GM06990 (cell line): ENCODE measurements around the gene MRPL1.

ENCODE experiments used
- DNase-seq: peaks from one replicate; pipeline ENCODE4 v3.0.0-alpha.2; 2011; ENCODE audit not compliant: insufficient read length; ENCODE audit errors: extremely low read depth
- H3K27me3 ChIP-seq: replicated peaks from 2 replicates; pipeline ENCODE4 v1.6.0; 2011; ENCODE audit warnings: low read length; ENCODE audit not compliant: control insufficient read depth, insufficient read depth
- H3K36me3 ChIP-seq: 2 replicates; pipeline ENCODE4 v1.5.1; 2011; ENCODE audit warnings: low read length; ENCODE audit not compliant: control insufficient read depth, insufficient read depth
- H3K4me3 ChIP-seq: replicated peaks from 2 replicates; pipeline ENCODE4 v1.5.1; 2011; ENCODE audit warnings: low read depth, mild to moderate bottlenecking, control low read depth, low read length
- CTCF ChIP-seq: IDR thresholded peaks from 2 replicates; pipeline ENCODE4 v1.5.1; 2011; ENCODE audit warnings: low read length, control low read depth, mild to moderate bottlenecking, inconsistent platforms; ENCODE audit not compliant: insufficient read depth, poor library complexity, severe bottlenecking

Gene MRPL1

DNA sequence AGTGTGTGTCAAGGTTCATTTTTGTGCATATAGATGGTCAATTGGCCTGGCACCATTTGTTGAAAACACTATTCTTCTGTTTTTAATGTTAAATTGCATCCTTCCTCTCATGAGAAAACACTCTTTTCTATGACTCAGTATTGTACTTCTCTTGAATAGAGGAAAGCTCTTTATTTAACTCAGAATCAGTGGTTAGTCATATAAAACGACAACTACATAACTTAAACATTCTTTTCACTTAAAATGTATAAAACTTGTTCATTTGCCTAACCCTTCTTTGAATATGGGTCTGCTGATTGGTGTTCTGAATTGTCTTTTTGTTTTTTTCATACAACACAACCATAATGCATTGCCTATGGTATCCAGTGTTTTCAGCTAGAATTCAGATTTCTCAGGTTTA, 17.2 kb upstream of the MRPL1 start:
- no peaks in the 10 kb centered on the region for H3K36me3 ChIP-seq
- H3K27me3 ChIP-seq: no peaks in the 10 kb centered on the region
- no peak overlapping the region for H3K4me3 ChIP-seq
- TF ChIP-seq CTCF: no peak
- no peak for DNase-seq

DNA sequence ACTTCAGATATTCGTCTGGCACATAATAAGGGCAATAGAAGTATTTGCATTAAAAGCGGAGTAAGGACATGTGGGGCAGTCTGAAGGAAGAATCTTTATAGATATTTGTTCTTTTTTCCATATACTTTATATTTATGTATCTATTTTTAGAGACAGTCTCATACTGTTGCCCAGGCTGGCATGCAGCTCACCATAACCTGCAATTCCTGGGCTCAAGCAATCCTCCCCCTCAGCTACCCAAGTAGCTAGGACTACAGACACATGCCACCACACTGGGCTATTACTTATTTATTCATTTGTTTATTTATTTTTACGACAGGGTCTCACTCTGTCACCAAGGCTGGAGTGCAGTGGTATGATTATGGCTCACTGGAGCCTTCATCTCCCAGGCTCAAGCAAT, 16.7 kb upstream of the MRPL1 start:
- Histone ChIP-seq H3K4me3 (no peak overlapping the region), H3K36me3 (no peaks in the 10 kb centered on the region), H3K27me3 (no peaks in the 10 kb centered on the region)
- TF ChIP-seq CTCF: no peak
- DNase-seq: no peak

DNA sequence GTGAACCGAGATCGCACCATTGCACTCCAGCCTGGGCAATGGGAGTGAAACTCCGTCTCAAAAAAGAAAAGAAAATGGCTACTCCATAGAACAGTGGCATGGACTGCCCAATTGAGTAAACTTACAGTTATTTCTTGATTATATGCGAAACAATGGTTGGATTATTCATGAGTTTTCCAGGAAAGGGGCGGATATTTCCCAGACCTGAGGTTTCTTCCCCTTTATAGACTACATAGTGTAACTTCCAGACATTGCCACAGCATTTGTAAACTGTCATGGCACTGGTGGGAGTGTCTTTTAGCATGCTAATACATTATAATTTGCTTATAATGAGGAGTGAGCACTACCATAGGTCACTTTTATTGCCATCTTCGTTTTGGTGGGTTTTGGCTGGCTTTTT, 14.1 kb upstream of the MRPL1 start:
- Histone ChIP-seq H3K36me3 (no peaks in the 10 kb centered on the region), H3K27me3 (no peaks in the 10 kb centered on the region), H3K4me3 (no peak overlapping the region)
- no peak for DNase-seq
- TF ChIP-seq CTCF: no peak

- H3K4me3 ChIP-seq: no peak overlapping the region
- DNase-seq: no peak
These were observed 13.2 kb upstream of the MRPL1 start for GRCh38 chr4:77849278-77849965.

GRCh38 chr4:77852892-77853495, 9.6 kb upstream of the MRPL1 start:
- Histone ChIP-seq H3K27me3 (no peaks in the 10 kb centered on the region), H3K36me3 (no peaks in the 10 kb centered on the region), H3K4me3 (no peak overlapping the region)
- peak; percentile 14 for DNase-seq
- TF ChIP-seq CTCF: no peak

More at GRCh38 chr4:77849278-77849965, 13.2 kb upstream of the MRPL1 start:
- no peak for TF ChIP-seq CTCF
- Histone ChIP-seq H3K36me3 (no peaks in the 10 kb centered on the region), H3K27me3 (no peaks in the 10 kb centered on the region)
